GM10847 (cell line): ENCODE measurements around the gene CEACAM1.

Experiments
- POLR2A ChIP-seq: IDR thresholded peaks from 2 replicates; pipeline ENCODE4 v1.6.1; 2011; ENCODE audit not compliant: insufficient read length; ENCODE audit errors: extremely low read depth

Gene CEACAM1

GRCh38 chr19:42528354-42529247 is at the start of gene CEACAM1:
TSS of gene CEACAM1 (minus strand) at chr19:42528481. CDS start at chr19:42528374, 107 bp downstream.
- no peak for TF ChIP-seq POLR2A

DNA sequence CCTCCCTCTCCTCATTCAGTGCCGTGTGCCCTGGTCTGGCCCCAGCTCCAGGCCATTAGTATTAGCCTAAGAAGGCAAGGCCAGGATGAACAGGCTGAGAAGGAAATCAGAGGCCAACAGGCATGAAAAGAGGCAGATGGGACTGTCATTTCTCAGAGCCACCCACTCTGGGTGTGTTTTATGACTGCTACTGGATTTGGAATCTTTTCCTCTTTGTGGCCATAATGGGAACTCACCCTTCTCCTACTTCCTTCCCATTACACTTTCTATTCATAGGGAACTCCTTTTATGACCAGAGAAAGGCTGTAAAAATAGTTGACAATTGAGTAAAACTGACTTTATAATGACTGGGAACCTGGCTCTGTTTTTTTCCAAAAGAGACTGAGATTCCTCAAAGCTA is 48.7 kb upstream of the CEACAM1 start:
- no peak for TF ChIP-seq POLR2A

- no peak for TF ChIP-seq POLR2A
Observed at GRCh38 chr19:42576241-42576640, 48.0 kb upstream of the CEACAM1 start.

GRCh38 chr19:42573642-42574041 is 45.4 kb upstream of the CEACAM1 start:
- TF ChIP-seq POLR2A = no peak

- no peak for TF ChIP-seq POLR2A
Observed at GRCh38 chr19:42571116-42571515, 42.8 kb upstream of the CEACAM1 start.

DNA sequence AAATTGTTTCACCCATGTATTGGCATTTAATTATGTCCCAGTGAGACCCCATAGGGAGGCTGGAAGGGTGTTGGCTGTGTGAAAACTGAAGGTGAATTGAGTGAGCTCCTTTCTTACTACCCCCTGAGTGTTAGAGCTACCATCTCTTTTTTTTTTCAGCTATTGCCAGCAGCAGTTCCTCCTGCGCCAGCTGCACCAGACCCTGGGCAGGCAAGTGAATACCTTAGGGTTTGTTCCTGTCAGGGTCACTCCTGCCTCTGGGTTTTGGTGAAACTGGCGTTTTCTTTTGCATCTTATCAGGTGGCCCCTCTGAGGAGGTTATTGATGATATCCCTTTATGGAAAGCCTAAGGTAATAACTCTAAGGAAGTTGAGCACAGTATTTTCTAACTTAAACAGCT is 40.9 kb upstream of the CEACAM1 start:
- TF ChIP-seq POLR2A = no peak

DNA sequence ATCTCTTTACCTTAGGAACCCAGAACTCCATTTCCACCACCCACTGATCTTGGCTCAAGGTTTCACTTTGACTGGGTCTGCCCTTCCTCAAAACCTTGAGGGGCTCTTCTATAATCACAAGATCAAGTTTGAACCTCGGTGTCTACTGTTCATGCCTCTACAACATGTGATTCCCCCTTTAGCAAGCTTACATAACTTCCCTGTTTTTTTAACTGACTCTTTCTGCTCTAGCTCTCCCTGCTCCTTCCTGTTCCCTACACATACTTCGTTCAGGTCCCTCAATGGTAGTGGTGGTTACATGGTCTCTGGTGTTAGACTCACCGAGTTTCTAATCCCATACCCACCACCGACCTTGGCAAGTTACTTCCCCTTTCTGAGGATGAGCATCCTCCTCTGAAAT is 39.7 kb upstream of the CEACAM1 start:
- no peak for TF ChIP-seq POLR2A

DNA sequence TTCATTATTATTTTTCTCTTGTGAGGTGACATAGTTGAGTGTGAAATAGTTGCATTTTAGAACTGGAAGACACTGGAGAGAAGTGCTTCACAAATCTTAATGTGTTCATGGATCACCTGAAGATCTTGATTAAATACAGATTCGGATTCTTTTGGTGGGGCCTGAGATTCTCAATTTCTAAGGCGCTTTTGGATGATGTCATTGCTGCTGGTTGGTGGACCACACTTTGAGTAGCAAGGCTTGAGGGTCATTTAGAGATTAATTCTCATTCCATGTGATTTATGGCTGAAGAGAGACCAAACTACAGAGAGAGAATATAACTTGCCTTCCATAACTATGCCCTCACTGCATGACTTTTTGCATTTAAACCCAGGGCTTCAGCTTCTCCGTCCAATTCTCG is 39.3 kb upstream of the CEACAM1 start:
- TF ChIP-seq POLR2A = no peak

GRCh38 chr19:42563352-42564210 is 35.3 kb upstream of the CEACAM1 start:
- no peak for TF ChIP-seq POLR2A

DNA sequence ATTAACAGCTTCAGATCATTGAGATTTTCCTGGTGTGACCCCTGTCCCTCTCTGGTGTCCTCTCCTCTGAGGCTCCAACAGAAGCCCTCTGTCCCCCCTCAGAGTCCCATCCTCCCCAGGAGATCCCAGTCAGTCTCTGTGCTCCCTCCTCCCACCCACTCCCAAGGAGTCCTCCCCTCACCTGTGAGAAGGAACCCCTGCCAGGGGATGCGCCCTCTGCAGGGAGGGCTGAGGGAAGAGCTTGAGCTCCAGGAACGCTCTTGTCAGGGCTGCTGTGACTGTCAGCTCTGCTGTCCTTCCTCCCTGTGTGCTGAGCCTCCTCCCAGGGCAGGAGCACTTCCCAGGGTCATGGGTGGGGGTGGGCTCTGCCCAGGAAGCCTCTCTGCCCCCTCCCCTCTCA is 33.2 kb upstream of the CEACAM1 start:
- TF ChIP-seq POLR2A = no peak

- TF ChIP-seq POLR2A = no peak
Observed at GRCh38 chr19:42560731-42561130, 32.5 kb upstream of the CEACAM1 start.

DNA sequence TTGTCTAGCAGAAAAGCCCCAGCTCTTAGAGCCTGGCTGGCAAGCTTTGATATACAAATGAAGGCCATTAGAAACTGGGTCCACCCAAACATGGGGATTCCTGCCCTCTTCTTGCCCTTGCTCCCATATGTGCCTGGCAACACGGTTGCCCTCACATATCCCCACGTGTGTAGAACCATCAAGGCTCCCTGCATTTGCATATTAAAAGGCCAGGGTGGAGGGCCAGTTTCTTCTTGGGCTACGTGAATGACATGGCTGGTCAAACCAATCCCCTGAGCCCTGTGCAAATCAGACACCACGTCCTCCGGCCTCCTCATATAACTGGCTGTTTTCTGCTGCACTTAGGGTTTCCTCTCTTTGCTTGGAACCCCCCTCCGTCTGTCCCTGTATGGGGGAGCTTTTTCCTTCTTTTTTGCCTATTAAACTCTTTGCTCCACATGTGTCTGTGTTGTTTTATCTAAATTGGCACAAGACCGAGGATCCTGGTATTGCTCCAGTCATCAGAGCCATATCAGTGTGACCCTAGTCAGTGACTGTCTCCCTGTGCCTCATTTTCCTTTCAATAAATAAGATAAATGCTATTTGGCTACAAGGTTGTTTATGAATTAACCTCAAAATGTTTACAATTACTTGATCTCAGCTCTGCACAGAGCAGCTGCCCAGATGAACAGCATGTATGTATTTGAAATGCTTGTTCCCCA is 30.3 kb upstream of the CEACAM1 start:
- no peak for TF ChIP-seq POLR2A

DNA sequence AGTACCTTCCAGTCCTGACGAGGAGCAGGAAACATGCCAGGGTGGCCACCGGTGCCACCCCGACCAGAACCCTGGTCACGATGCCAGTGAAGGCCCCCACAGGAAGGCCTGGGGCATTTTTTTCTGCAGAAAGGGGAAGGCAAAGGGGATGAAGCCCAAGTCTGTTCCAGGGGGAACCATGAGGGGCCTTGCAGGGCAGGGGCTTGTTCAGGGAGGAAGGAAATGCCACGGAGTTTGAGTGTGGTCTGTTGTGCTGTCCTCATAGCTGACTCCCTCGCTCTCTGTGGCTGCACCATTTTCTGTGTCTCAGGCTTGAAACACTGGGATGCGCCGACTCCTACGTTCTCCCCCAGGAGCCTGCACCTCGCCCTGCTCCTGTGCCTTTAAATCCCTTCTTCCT is 27.5 kb upstream of the CEACAM1 start:
- no peak for TF ChIP-seq POLR2A

DNA sequence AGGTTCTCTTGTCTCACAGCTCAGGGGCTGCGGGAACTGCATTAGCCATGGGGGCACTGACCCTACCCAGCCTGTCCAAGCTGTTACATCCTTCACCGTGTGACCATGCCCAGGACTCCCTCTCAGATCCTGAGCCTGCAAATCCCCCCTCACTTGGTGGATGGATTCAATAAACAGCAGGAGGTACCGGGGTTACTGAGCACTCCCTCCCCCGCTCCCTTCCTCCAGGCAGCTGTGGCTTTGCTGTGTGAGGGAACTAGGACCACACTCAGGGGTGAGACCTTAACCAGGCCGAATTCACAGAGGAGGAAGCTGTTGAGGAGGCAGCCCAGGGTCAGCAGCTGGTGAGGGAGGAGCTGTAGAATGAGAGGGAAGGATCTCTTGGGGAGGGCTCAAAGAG is 27.0 kb upstream of the CEACAM1 start:
- TF ChIP-seq POLR2A = no peak

DNA sequence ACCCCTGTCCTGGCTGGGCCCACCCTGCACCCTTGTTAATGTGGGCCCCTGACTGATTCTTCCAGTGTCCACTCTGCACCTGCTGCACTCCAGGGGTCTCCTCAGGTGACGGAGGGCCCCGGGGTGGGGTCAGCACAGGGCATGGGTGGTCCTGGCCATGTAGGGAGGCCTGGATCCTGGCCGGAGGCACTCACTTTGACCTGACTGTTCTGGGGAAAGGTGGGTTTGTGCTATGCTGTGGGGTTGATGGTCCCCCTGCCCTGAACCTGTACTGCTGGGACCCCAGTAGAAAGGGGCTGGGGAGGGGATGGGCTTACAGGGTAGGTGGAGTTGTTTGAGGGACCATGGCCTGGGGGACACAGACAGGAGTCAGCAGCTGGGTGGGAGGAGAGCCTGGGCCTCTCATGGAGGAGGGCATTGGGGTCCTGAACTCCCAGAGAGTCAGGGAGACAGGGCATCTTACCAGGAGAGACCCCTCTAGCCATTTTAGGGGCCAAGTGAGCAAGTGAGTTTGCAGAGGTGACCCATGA is 25.8 kb upstream of the CEACAM1 start:
- TF ChIP-seq POLR2A = no peak
